ENCODE data around the gene TMPRSS15. TPM values are rescaled to one million over a fixed set of nuclear protein-coding genes. Genes with fewer than 3 reads are reported as not detected.

TMPRSS15 gene
- total RNA-seq, 2 experiments from 2014 or later, result not detected

DNA sequence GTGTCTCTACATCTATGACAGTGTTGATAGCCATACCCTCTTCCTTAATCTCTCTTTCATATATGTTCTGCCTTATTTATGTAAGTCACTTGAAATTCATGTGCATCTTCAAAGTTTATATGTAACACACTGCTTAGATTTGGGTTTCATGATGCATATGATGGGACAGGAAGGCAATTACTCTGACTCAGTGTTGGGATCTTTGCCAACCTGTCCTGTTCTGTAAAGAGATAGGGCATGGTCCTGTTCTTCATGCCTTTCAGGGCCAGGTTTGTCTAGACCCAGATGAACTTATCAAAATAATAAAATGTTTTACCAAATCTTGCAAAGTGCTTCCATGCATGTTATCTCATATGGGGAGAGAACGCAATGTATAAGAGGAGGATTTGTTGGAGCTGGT is 69.5 kb downstream of the TMPRSS15 start:
- H3K27me3 Mint-ChIP-seq, result no peaks in the 10 kb centered on the region
- no peaks in the 10 kb centered on the region for H3K36me3 Mint-ChIP-seq (ENCODE audit: low read depth)
- no peaks in the 10 kb centered on the region for H3K9me3 Mint-ChIP-seq

DNA sequence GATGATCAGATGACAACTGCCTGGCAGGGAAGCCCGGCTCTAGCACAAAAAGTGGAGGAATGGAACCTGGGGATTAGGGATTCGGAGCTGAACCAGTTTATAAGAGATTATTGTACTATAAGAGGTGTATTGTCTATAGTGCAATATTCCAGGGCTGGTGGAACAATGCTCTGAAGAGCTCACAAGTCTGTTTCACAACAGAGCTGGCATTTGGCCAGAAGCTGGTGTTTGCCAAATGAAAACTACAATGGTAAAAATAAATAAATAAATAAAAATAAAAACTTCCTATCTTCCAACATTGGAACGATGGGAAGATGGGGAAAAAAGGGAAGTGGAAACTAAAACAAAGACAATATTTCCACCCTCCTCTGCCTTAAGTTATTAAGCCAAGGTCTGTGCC is 85.4 kb downstream of the TMPRSS15 start:
- Mint-ChIP-seq H3K27me3 (no peaks in the 10 kb centered on the region), H3K27ac (no peak overlapping the region), H3K4me1 (ENCODE audit: low read depth) (no peaks in the 10 kb centered on the region), H3K9me3 (peaks cover 4% of the 10 kb centered on the region), H3K36me3 (ENCODE audit: low read depth) (no peaks in the 10 kb centered on the region), H3K4me3 (no peak overlapping the region)
- TF ChIP-seq, protein P1, sequence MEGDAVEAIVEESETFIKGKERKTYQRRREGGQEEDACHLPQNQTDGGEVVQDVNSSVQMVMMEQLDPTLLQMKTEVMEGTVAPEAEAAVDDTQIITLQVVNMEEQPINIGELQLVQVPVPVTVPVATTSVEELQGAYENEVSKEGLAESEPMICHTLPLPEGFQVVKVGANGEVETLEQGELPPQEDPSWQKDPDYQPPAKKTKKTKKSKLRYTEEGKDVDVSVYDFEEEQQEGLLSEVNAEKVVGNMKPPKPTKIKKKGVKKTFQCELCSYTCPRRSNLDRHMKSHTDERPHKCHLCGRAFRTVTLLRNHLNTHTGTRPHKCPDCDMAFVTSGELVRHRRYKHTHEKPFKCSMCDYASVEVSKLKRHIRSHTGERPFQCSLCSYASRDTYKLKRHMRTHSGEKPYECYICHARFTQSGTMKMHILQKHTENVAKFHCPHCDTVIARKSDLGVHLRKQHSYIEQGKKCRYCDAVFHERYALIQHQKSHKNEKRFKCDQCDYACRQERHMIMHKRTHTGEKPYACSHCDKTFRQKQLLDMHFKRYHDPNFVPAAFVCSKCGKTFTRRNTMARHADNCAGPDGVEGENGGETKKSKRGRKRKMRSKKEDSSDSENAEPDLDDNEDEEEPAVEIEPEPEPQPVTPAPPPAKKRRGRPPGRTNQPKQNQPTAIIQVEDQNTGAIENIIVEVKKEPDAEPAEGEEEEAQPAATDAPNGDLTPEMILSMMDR (IDR thresholded peaks at IDR 0.05), result no peak
- ATAC-seq, result no peak
- intact Hi-C loops (cut with micrococcal nuclease), result no loop called here
- DNase-seq, result no peak
- ChIA-PET POLR2A (no interaction called here), CTCF (no interaction called here)

More for the DNA sequence above, 69.5 kb downstream of the TMPRSS15 start:
- intact Hi-C loops (cut with micrococcal nuclease), result no loop called here
- no peak overlapping the region for H3K27ac Mint-ChIP-seq
- ChIA-PET POLR2A (no interaction called here), CTCF (no interaction called here)
- H3K4me3 Mint-ChIP-seq, result no peak overlapping the region
- no peak for DNase-seq
- TF ChIP-seq, protein P1 (IDR thresholded peaks at IDR 0.05), result no peak
- H3K4me1 Mint-ChIP-seq (ENCODE audit: low read depth), result no peaks in the 10 kb centered on the region
- ATAC-seq, result no peak

DNA sequence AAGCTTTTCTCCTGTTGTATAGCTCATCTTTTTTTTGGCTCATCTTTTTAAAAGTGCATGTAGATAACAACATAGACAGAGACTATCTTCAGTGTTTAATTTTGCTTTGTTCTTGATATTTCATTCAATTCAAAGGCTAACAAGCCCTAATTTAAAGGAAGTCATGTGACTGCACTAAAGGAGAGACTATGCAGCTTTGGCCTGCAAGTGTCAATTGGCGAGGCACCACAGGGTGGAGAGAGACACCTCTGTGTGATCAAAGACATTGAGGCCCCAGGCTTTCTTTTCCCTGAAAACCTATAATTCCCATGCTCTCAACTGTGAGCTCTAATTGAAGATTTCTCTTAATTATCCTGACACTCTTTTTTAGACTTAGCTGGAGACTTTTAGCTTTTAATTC is 105.4 kb downstream of the TMPRSS15 start:
- no peaks in the 10 kb centered on the region for H3K36me3 Mint-ChIP-seq (ENCODE audit: low read depth)
- H3K4me3 Mint-ChIP-seq, result no peak overlapping the region
- DNase-seq, result no peak
- ATAC-seq, result no peak
- no peaks in the 10 kb centered on the region for H3K27me3 Mint-ChIP-seq
- no peak overlapping the region for H3K27ac Mint-ChIP-seq
- POLR2A ChIA-PET, result no interaction called here
- intact Hi-C loops (cut with micrococcal nuclease), result no loop called here
- CTCF ChIA-PET, result no interaction called here
- H3K4me1 Mint-ChIP-seq (ENCODE audit: low read depth), result no peaks in the 10 kb centered on the region
- TF ChIP-seq, protein P1 (IDR thresholded peaks at IDR 0.05), result no peak
- H3K9me3 Mint-ChIP-seq, result no peaks in the 10 kb centered on the region

DNA sequence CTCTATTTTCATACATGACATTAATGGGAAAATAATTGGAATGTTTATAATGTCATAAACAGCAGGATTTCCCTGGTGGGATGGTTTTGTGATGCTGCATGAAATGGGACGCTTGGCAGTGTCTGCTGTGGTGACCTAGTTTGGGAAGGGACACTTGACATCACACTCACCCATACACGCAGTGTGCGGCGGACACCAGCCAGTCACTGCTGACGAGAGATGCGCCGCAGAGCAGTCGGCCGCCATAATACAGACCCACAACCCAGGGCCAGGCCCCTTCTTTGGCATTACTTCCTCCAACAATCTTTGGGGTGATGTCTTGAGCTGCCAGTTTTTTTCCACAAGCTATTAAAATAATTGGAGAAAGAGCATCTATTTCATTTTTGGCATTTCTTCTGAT is 109.5 kb downstream of the TMPRSS15 start:
- Mint-ChIP-seq H3K27ac (no peak overlapping the region), H3K4me1 (ENCODE audit: low read depth) (no peaks in the 10 kb centered on the region), H3K4me3 (no peak overlapping the region), H3K27me3 (no peaks in the 10 kb centered on the region), H3K36me3 (ENCODE audit: low read depth) (no peaks in the 10 kb centered on the region), H3K9me3 (no peaks in the 10 kb centered on the region)
- DNase-seq, result no peak
- CTCF ChIA-PET, result no interaction called here
- intact Hi-C loops (cut with micrococcal nuclease), result no loop called here
- TF ChIP-seq, protein P1 (IDR thresholded peaks at IDR 0.05), result no peak
- POLR2A ChIA-PET, result no interaction called here
- no peak for ATAC-seq

DNA sequence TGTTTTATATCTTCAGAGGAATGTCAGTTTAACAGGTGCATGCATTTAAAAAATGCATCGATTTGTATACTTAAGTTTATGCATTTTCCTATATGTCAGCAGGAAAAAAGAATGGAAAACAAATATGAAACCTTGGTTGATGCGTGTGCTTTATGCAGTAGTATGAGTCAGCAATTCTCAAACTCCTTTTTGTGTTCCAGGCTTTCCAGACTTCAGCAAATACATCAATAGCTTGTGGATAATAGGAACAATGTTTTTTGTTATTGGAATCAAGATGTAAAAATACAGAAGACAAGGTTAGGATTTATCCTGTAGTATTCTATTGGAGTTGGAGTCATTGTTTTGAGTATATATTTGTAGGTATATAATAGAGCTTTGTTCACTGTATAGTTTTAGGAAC is 113.7 kb downstream of the TMPRSS15 start:
- H3K4me1 Mint-ChIP-seq (ENCODE audit: low read depth), result no peaks in the 10 kb centered on the region
- ATAC-seq (no peak), DNase-seq (no peak)
- intact Hi-C loops (cut with micrococcal nuclease), result no loop called here
- H3K36me3 Mint-ChIP-seq (ENCODE audit: low read depth), result no peaks in the 10 kb centered on the region
- H3K9me3 Mint-ChIP-seq, result no peaks in the 10 kb centered on the region
- CTCF ChIA-PET, result no interaction called here
- no peak overlapping the region for H3K27ac Mint-ChIP-seq
- TF ChIP-seq, protein P1 (IDR thresholded peaks at IDR 0.05), result no peak
- no peak overlapping the region for H3K4me3 Mint-ChIP-seq
- POLR2A ChIA-PET, result no interaction called here
- no peaks in the 10 kb centered on the region for H3K27me3 Mint-ChIP-seq
